Ascending aorta (tissue), 2 donors: ENCODE measurements around the gene TMPRSS6. TPM values are rescaled to one million over a fixed set of nuclear protein-coding genes. Genes with fewer than 3 reads are reported as not detected.
"Not testable (repeated sequence)": the region's sequence is repeated elsewhere in the genome, so short reads cannot be mapped to it uniquely, and the experiment has no call there.

ENCODE experiments used
- DNase-seq, 2 donors: peaks; one replicate each; pipeline ENCODE4 v3.0.0-alpha.2; 2019; ENCODE audit warnings: low spot score in 2 of 2
- H3K27ac ChIP-seq, 2 donors: fragments of 200-600 bp; sonication (generic); one replicate each; pipeline ENCODE4 v1.5.1; 2016 to 2017; ENCODE audit warnings: mild to moderate bottlenecking in 1 of 2
- H3K27me3 ChIP-seq: fragments of 200-600 bp; sonication (generic); one replicate; pipeline ENCODE4 v1.5.1; 2017
- H3K36me3 ChIP-seq, 2 donors: fragments of 200-600 bp; sonication (generic); one replicate each; pipeline ENCODE4 v1.5.1; 2016
- H3K4me1 ChIP-seq, 2 donors: fragments of 200-600 bp; sonication (generic); one replicate each; pipeline ENCODE4 v1.5.1; 2016 to 2017; ENCODE audit warnings: mild to moderate bottlenecking in 1 of 2
- H3K4me3 ChIP-seq, 2 donors: fragments of 200-600 bp; sonication (generic); one replicate each; pipeline ENCODE4 v1.5.1; 2016 to 2017; ENCODE audit warnings: mild to moderate bottlenecking in 1 of 2
- H3K9me3 ChIP-seq, 2 donors: fragments of 200-600 bp; sonication (generic); one replicate each; pipeline ENCODE4 v1.5.1; 2016
- intact Hi-C: fragments of 100-400 bp; cut with DNase I; formaldehyde crosslinking; loops from one replicate; pipeline ENCODE4 v1.15.1; 2023
- total RNA-seq: library from RNA; depleted of rRNA; stranded (reverse); fragments of >200 nt; gene quantifications from one replicate; pipeline ENCODE4 v1.1.0, GENCODE V29; 2016
- TF ChIP-seq, protein P1 (sequence below), 3 experiments: fragments of 200-600 bp in 2 of 3; fragments of 450-650 bp in 1 of 3; sonication (generic) in 2 of 3; IDR thresholded peaks; one replicate each; pipeline ENCODE4 v1.5.1; 2016 to 2019; ENCODE audit warnings: antibody characterized with exemption in 3 of 3, mild to moderate bottlenecking in 1 of 3, moderate library complexity in 1 of 3

TMPRSS6 gene
- total RNA-seq, 1 donor from 2014 or later = not detected

DNA sequence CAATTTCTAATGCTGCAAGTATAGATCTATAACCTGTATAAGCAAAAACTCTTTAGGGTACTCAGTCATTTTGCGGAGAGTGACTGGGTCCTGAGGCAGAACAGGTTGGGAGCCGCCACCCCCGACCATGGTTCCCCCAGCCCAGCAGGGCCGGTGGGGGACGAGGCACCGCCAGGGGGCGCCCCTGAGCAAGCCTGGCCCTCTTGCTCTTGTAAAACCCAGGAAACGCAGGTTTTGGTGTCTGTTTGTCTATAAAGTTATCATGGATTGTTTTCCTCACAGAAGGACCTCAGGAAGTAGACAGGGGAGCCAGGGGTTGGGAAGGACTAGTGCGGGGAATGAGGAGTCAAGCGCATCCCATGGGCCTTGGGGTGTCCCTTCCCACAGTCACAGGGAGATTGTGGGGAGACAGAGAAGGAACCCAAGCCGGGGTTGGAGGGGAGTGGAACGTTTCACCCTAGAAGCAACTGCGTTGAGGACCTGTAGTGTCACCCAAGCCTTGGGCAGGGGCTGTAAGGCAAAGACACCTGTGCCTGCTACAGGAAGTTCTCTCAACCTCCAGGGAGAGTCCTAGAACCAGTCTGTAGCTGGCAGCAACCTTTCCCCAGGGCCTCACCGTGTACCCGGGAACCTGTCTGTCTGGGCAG lies 31.6 kb downstream of the TMPRSS6 start:
- intact Hi-C loops = no loop called here
- H3K4me1 ChIP-seq = no peaks in the 10 kb centered on the region
- TF ChIP-seq, protein P1, sequence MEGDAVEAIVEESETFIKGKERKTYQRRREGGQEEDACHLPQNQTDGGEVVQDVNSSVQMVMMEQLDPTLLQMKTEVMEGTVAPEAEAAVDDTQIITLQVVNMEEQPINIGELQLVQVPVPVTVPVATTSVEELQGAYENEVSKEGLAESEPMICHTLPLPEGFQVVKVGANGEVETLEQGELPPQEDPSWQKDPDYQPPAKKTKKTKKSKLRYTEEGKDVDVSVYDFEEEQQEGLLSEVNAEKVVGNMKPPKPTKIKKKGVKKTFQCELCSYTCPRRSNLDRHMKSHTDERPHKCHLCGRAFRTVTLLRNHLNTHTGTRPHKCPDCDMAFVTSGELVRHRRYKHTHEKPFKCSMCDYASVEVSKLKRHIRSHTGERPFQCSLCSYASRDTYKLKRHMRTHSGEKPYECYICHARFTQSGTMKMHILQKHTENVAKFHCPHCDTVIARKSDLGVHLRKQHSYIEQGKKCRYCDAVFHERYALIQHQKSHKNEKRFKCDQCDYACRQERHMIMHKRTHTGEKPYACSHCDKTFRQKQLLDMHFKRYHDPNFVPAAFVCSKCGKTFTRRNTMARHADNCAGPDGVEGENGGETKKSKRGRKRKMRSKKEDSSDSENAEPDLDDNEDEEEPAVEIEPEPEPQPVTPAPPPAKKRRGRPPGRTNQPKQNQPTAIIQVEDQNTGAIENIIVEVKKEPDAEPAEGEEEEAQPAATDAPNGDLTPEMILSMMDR (IDR thresholded peaks at IDR 0.05) = peak; percentile 49 to 75 (median 70)
- no peak overlapping the region for H3K4me3 ChIP-seq
- H3K27ac ChIP-seq = no peak overlapping the region
- H3K27me3 ChIP-seq = no peaks in the 10 kb centered on the region
- no peaks in the 10 kb centered on the region for H3K36me3 ChIP-seq
- no peak for DNase-seq
- no peaks in the 10 kb centered on the region for H3K9me3 ChIP-seq

DNA sequence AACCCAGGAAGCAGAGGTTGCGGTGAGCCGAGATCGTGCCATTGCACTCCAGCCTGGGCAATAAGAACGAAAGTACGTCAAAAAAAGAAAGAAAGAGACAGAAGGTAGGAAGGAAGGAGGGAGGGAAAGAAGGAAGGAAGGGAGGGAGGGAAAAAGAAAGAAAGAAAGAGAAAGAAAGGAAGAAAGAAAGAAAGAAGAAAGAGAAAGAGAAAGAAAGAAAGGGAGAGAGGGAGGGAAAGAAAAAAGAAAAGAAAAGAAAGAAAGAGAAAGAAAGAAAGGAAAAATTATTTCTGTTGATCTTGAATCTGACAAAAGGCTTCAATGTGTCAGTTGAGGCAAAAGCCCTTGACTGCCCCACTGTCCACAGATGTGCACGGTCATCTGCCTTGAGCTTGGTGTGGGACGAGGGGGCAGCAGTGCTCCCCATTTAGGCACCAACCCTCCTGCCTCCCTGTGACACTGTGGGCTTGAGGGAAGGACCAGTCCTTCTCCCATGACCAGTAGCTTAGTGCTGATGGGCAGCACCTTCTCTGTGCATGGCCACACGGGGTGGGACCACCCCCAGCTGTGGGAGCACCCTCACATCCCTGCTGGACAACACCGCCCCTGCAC lies 33.6 kb downstream of the TMPRSS6 start:
- no peak overlapping the region for H3K27ac ChIP-seq
- intact Hi-C loops = no loop called here
- H3K27me3 ChIP-seq = no peaks in the 10 kb centered on the region
- H3K4me3 ChIP-seq = no peak overlapping the region
- DNase-seq = no peak
- H3K4me1 ChIP-seq = no peaks in the 10 kb centered on the region
- TF ChIP-seq, protein P1 (IDR thresholded peaks at IDR 0.05) = no peak
- H3K36me3 ChIP-seq = no peaks in the 10 kb centered on the region
- no peaks in the 10 kb centered on the region for H3K9me3 ChIP-seq

DNA sequence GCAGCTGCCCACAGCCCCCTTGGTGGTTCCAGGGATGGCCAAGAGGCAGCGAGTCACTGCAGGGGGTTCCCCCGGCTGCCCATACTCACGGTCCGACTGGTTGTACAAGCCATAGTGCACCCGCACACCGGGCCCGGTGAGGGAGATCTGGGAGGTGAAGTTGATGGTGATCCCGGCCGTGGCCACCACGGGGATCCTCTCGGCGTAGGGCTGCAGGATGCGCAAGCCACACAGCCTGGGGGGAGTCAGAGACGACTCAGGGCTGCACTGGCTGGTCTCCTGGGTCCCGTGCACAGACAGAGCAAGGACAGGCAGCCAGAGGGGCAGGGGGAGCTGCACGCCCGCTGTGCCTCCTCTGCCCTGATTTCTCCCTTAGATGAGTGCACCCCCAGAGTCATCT lies 34.5 kb downstream of the TMPRSS6 start:
- TF ChIP-seq, protein P1 (IDR thresholded peaks at IDR 0.05) = no peak
- no peaks in the 10 kb centered on the region for H3K4me1 ChIP-seq
- intact Hi-C loops = no loop called here
- H3K27ac ChIP-seq = no peak overlapping the region
- DNase-seq = no peak
- no peaks in the 10 kb centered on the region for H3K27me3 ChIP-seq
- no peaks in the 10 kb centered on the region for H3K9me3 ChIP-seq
- no peaks in the 10 kb centered on the region for H3K36me3 ChIP-seq
- no peak overlapping the region for H3K4me3 ChIP-seq

DNA sequence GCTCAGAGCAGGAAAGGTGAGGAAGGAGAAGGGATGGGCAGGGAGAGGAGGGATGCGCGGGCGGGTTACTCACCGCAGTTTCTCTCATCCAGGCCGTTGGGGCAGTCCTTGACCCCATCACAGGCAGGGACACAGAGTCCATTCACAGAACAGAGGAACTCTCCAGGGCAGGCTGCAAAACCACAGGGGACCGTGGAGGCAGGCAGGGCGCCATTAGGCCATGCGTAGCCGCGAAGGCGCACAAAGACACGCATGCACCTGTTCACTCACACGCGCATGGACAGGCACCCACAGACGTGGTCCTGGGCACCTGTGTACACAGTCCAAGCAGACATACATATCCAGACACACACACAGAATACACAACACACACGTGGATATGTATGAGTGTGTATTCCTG lies 35.0 kb downstream of the TMPRSS6 start:
- H3K27me3 ChIP-seq = no peaks in the 10 kb centered on the region
- H3K36me3 ChIP-seq = no peaks in the 10 kb centered on the region
- TF ChIP-seq, protein P1 (IDR thresholded peaks at IDR 0.05) = no peak
- H3K27ac ChIP-seq = no peak overlapping the region
- H3K4me3 ChIP-seq = no peak overlapping the region
- H3K4me1 ChIP-seq = no peaks in the 10 kb centered on the region
- H3K9me3 ChIP-seq = no peaks in the 10 kb centered on the region
- DNase-seq = no peak
- intact Hi-C loops = no loop called here

DNA sequence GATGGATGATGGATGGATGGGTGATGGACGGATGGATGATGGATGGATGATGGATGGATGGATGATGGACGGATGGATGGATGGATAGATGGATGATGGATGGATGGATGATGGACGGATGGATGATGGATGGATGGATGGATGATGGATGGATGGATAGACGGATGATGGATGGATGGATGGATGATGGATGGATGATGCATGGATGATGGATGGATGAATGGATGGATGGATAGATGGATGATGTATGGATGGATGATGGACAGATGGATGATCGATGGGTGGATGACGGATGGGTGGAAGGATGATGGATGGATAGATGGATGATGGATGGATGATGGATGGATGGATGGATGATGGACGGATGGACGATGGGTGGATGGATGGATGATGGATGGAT lies 36.8 kb downstream of the TMPRSS6 start:
- Histone ChIP-seq H3K9me3 (no peaks in the 10 kb centered on the region), H3K4me1 (no peaks in the 10 kb centered on the region), H3K27ac (no peak overlapping the region), H3K4me3 (no peak overlapping the region), H3K27me3 (peaks cover 6% of the 10 kb centered on the region), H3K36me3 (no peaks in the 10 kb centered on the region)
- TF ChIP-seq, protein P1 (IDR thresholded peaks at IDR 0.05) = no peak
- no peak for DNase-seq
- intact Hi-C loops = no loop called here

DNA sequence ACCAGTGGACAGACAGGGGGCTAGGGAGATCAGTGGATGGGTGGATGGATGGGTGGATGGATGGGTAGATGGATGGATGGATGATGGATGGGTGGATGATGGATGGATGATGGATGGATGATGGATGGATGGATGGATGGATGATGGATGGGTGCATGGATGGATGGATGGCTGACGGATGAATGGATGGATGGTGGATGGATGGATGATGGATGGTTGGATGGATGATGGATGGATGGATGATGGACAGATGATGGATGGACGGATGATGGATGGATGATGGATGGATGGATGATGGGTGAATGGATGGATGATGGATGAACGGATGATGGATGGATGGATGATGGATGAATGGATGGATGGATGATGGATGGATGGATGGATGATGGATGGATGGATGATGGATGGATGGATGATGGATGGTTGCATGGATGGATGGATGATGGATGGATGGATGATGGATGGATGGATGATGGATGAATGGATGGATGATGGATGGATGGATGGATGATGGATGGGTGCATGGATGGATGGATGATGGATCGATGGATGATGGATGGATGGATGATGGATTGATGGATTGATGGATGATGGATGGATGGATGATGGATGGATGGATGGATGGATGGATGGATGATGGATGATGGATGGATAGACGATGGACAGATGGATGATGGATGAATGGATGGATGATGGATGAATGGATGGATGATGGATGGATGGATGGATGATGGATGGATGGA lies 37.5 kb downstream of the TMPRSS6 start:
- DNase-seq, H3K36me3 ChIP-seq, H3K27me3 ChIP-seq, H3K9me3 ChIP-seq, H3K4me1 ChIP-seq, H3K27ac ChIP-seq, H3K4me3 ChIP-seq, intact Hi-C loops: not testable (repeated sequence)
